HG03060 (cell line): Measurements from ENCODE around the gene FHIT.
A peak's percentile ranks its signal among the peaks of the same experiment; 100 is the strongest.

Experiments
- ATAC-seq: cut with Tn5 transposase; IDR thresholded peaks from one replicate; pipeline ENCODE4 v1.9.1; 2021; ENCODE audit warnings: low read depth, moderate number of reproducible peaks; ENCODE audit not compliant: unreplicated experiment

Gene FHIT

DNA sequence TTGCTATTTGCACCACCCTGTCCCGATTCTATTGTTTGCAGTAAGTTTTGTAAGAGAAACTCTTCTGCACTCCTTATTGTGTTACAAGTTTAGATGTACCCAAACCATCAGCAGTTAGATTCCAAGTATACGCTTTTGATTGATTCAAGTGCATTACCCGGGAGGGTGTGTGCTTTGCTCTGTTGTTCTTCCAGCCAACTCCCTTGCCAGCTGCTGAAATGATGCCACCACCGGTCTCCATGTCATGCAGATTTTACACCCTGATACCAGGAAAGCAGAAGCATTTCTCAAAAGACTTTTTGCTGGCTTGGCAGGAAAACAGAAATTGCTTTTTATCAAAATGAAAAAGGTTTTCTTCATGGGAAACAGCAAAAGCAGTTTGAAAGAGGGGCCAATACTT, 1194.8 kb downstream of the FHIT start:
- no peak for ATAC-seq

- no peak for ATAC-seq
These were observed 1195.5 kb downstream of the FHIT start for GRCh38 chr3:60055765-60056164.

DNA sequence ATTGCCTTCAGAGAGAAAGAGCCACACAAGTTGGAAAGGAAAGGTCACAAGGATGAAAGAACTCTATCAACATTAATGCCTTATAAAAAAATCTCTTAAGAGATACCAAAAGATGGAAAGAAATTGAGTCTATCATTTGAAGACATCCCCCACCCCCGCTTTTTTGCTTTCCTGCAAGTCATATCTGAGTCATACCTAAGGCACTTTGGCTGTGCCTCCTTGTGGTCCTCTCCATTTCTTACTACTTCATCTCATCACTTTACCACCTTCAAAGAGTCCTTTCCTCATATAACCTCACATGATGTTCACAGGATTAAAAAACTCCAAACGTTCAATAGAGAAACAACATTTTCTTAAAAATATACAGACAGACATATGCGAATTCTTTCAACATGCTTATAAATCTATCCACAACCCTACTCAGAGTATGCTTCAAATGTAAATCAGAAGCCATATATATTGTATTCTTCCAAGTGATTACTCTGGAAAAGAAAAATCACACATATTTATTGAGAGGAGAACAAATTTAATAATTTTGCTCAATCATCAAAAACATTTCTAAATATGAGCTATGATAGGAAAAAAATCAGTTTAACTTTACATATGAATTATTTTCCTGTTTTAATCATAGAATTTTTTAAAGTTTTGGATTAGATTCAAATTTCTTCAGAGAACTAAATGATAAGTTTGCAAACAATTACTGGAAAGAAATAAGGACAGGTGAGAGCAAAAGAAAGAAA, 1197.6 kb downstream of the FHIT start:
- no peak for ATAC-seq

DNA sequence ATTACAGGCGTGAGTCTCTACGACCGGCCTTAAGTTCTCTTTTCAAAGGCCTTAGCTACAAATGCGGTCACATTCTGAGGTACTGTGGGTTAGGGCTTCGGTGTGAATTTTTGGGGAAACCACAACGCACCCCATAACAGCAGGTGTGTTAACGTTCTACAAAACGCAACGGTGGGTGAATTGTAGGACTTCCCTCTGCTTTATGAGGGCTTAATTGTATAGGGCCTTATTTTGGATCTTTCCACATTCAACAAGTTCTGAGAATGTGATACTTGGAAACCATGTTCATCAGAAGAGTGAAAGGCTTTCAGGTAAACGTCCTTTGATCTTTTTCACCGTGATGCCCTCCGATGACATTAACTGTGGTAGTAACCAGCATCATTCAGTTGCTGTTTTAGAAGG, 1202.8 kb downstream of the FHIT start:
- ATAC-seq = no peak

GRCh38 chr3:60047426-60048200, 1203.6 kb downstream of the FHIT start:
- ATAC-seq = no peak

DNA sequence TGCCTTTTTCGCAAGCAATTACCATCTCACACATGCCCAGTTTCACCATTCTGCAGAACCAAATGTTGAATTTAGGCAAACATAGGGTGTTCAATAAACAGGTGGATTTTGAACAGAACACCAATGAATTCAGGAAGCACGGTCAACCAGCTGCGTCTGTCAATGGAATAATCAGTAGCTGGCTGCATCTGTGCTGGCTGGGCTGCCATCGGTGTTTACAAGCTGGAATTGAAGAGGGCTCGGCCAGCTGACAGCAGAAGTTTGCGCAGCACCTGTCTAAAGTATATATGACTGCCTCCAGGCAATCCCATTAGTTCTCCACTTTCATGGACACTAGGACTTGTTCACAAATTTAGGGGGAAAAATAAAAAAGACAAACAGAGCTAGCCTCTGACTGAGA, 1205.0 kb downstream of the FHIT start:
- ATAC-seq = no peak

GRCh38 chr3:60045686-60046085, 1205.6 kb downstream of the FHIT start:
- ATAC-seq = no peak

GRCh38 chr3:60036803-60037202, 1214.4 kb downstream of the FHIT start:
- ATAC-seq = no peak

GRCh38 chr3:60033901-60034453, 1217.3 kb downstream of the FHIT start:
- no peak for ATAC-seq

- ATAC-seq = no peak
These were observed 1220.3 kb downstream of the FHIT start for GRCh38 chr3:60030982-60031381.

- ATAC-seq = no peak
These were observed 1223.0 kb downstream of the FHIT start for GRCh38 chr3:60028233-60028632.

DNA sequence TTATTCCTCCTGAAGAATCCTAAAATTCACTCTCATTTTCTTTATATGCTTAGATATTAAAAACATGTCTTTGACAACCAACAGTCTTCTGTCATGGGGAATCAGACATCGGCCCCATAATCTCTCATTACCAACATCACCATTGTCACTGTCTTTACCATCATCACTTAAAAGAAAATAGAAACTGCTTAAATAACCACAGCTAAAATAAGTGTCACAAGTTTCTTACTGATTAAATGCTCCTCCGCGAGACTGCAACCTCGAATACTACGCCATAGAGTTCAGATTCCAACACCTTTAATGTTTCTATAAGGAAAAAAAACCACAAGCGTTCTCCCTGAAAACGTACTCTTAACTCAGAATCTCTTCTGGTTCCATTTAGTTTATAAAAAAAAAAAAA, 1223.9 kb downstream of the FHIT start:
- no peak for ATAC-seq

DNA sequence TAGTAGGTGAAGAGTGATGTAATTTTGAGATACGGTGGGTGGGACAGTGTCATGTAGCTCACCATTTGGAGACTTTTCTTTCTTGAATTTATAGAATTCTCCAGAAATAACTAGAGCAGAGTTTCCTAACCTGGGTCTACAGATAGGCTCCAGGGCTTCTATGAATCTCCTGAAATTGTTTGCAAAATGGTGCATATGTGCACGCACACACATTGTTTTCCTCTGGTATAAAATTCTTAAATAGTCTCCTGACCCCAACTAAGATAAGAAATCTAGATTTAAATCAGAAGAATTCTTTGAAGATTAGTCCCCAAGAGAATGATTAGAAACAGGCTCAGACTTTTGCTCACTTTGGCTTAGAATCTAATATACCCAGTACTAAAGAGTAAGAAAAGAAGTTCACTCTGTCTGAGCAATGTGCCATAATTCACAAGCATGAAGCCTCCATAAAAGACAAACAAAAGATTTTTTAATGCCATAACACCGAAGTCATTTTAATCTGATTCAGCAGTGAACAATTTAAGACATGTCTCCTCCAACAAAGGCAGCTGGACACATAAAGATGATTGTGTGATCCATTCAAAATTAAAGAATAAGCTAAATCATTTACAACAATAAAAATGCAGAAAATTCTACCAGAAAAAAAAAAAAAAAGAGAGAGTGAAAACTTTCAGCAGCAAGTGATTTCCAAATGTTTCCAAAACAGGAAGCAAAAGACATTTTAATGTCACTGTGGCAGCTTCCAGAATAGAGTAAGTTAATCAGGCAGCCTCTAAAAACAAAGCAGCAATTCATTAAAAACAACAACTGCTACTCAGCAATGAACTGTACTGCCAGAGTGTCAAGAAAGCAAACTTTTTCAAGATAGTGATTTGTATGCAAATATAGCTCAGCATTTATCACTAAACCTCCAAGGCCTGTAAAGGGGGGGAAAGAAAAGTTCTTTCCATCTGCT, 1225.9 kb downstream of the FHIT start:
- ATAC-seq = no peak

- ATAC-seq = no peak
These were observed 1226.9 kb downstream of the FHIT start for GRCh38 chr3:60024400-60024799.

- no peak for ATAC-seq
These were observed 1228.1 kb downstream of the FHIT start for GRCh38 chr3:60023189-60023588.

GRCh38 chr3:60017631-60018030, 1233.6 kb downstream of the FHIT start:
- no peak for ATAC-seq

DNA sequence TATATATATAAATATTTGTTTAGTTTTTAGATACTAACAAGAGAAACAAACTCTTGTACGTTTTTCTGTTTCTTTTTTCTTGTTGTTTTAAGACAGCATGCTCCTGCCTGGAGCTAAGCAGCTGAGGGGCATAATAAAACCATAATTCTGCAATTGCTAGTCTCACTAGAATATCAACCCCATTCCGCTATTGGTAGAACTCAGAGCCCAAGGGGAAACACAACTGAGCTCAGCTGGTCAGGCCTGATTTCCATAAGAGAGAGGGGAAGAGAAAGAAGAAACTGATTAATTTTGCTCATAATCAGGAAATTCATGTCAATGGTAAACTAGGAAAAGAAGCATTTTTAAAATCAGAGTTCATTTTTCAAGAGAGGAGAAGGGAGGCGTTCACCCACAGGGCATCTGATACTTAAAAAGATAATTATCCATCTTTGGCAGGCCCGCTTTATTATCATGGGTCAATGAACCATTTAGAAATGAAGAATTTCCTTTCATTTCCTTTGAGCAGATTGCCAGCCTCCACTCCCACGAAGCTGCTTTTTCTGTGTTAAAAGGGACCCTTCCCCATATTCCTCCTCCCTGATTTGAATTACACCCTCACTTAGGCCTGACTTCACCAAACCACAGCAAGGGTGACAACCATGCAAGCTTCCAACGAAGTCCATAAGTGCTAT, 1236.1 kb downstream of the FHIT start:
- ATAC-seq = no peak

DNA sequence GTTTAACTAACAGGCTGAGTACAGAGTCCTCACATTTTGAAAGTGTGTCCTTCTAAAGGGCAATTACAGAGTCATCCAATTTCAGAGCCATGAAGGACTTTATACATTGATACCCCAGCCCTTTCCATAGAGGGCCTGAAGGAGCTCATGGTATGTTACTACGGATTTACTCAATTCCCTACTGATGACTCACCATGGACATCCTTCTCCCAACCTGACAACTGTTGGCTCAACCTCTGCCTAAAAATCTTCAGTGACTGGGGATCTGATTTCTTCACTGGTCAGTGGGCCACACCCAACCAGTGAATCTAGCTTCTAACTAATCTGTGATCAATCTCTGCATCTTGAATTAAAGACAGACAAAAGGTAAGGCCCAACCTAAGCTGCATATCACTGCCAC, 1238.0 kb downstream of the FHIT start:
- ATAC-seq = no peak

DNA sequence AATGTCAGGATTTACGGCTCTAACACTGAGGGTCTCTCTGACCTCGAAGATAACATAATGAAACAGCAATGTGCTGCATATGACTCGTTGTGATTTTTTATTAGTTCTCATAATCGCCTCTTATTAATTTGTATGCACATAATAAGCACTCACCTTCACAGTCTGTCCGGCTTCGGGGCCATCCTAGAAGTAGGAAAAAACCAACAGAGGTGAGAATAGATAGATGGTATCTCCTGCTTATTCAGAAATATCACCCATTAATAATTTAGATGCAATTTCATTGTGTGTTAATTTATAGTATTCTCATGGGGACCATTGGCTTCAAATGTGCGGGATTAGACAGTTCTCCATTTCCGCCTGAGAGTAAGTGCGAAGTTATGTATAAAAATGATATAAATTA, 1240.0 kb downstream of the FHIT start:
- ATAC-seq = no peak

DNA sequence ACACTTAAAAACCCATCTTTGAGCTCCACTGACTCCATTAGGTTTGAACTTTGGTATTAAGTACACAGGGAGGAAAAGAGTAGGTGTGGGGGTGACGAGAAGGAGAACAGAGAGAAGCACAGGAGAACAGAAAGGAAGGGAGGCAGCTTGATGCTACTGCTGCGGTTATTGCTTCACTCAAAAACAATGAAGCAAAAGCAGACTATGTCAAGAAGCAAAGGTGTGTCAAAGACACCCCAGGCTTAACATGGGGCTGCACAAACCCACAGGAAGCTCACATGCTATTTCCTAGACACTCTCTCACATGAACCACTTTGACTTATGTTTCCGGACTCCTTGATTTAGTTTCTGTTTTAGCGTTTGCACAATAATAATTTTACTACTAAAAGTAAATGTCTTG, 1240.5 kb downstream of the FHIT start:
- ATAC-seq = peak; percentile 57
